GM19452 (cell line): Measurements from ENCODE around the gene WBP2.

Source experiments
- ATAC-seq: cut with Tn5 transposase; IDR thresholded peaks from one replicate; pipeline ENCODE4 v1.9.1; 2021; ENCODE audit not compliant: unreplicated experiment

Gene WBP2

GRCh38 chr17:75831032-75831571 is 24.0 kb downstream of the WBP2 start:
- ATAC-seq: no peak

- no peak for ATAC-seq
Measured at GRCh38 chr17:75830164-75831031, 24.7 kb downstream of the WBP2 start.

- ATAC-seq: no peak
Measured at GRCh38 chr17:75829747-75830146, 25.4 kb downstream of the WBP2 start.

GRCh38 chr17:75828741-75829140 is 26.4 kb downstream of the WBP2 start:
- no peak for ATAC-seq

DNA sequence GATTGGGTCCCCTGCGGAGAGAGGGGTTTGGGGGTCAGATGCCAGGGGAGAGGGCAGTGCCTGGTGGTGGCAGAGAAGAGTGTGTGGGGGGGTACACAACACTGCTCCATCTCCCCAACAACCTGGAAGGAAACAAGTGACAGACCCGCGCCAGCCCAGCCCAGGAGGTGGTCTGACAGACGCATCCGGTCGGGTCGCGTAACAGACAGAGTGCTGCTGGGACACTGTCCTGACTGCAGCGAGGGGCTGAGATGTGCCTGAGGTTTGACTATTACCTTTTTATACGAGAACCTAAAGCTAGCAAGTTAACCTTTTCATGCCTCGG is 27.1 kb downstream of the WBP2 start:
- ATAC-seq: no peak

DNA sequence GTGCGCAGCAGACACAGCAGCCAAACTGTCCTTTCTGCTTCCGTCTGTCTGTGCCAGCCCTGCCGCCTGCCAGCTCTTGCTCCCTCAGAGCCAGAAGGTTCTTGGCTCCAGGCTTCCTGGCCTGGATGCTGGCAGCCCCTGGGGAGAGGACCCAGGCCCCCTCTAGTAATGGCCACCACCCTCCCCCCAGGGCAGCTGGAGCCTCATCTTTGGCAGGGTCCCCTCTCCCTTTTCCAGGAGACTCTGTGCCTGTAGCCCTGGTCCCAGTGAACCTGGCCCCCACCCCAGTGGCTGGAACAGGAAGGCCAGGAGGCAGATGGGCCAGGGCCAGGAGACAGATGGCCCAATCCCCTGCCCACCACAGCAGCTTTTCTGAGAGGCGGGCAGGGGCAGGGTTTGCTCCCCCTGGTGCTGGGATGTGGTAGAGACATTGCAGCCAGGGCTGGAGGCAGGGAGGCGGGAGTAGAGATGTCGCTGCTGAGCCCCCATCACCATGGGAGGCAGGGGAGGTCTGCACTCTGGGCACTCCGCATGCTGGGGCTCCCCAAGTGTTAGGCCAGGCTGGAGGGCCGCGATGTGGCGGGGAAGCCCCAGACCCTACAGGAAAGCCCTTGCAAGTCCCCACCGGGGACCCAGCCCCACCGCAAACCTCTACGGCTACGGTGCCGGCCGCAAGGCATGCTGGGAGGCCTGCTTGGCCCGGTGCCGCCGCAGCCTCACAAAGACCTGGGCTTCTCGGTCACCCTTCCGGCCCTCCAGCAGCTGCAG is 27.6 kb downstream of the WBP2 start:
- no peak for ATAC-seq

- ATAC-seq: no peak
Measured at GRCh38 chr17:75826561-75827307, 28.4 kb downstream of the WBP2 start.

GRCh38 chr17:75825748-75826370 is 29.3 kb downstream of the WBP2 start:
- ATAC-seq: no peak

DNA sequence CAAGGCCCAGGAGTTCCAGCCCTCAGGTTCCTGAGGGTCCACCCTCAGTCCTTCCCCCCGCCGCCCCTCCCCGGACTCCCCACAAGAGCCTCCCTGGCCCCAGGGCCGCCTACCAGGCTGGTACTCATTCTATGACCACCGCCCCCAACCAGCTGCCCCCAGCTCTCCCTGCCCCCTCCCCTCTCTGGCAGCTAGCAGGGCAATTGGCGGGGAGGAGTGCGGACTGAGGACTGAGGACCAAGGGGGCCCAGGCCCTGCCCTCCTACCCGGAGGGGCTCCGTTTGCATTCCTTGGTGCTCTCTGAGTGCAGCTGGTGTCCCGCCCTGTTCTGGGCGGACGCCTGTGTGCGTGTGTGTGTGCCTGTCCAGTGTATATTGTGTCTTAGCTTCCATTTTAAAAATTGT is 30.0 kb downstream of the WBP2 start:
- no peak for ATAC-seq

- no peak for ATAC-seq
Measured at GRCh38 chr17:75824666-75825065, 30.5 kb downstream of the WBP2 start.

DNA sequence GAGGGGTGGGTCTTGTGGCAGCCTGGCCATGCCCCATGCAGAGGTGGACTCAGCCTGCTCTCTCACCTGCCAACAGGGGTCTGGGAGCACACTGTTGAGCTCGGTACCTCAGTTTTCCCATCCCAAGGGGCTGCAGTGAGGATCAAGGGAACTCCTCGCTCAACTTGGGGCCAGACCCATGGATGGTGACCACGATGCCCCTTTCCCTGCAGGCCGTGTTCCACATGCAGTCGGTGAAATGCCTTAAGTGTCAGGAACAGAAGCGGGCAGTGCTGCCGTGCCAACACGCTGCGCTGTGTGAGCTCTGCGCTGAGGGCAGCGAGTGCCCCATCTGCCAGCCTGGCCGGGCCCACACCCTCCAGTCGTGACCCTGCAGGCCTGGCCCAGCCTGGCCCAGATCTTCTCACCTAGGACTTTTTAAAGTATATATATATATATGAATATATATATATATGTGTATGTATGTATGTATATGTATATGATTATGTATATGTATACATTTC is 31.0 kb downstream of the WBP2 start:
- no peak for ATAC-seq

DNA sequence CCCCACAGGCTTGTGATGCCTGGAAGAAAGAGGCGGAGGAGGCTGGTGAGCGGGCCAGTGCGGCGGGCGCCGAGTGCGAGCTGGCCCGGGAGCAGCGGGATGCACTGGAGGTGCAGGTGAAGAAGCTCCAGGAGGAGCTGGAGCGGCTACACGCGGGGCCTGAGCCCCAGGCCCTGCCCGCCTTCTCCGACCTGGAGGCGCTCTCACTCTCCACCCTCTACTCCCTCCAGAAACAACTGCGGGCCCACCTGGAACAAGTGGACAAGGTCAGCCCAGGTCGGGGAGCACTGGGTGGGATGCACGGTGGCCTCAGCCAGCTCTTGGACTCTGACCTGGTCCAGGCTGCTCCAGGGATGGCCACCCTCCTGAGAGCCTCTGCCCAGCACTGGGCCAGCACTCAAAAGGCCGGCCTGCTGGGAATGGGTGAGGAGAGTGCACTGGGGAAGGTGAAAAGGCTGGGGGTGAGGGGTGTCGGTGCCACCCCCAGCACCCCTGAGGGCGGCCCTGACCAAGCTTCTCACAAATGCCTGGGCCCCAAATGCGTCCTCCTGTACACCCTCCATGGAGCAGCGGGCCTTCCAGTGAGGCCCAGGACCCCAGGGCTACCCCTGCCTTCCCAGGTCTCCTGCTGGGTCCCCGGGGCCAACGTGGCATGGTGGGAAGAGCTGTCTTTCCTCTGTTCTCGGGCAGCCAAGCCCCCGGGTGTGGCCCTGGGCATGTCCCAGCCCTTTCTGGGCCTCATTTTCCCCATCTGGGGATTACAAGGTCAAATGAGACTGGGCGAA is 31.7 kb downstream of the WBP2 start:
- ATAC-seq: no peak

- no peak for ATAC-seq
Measured at GRCh38 chr17:75822800-75823166, 32.4 kb downstream of the WBP2 start.

DNA sequence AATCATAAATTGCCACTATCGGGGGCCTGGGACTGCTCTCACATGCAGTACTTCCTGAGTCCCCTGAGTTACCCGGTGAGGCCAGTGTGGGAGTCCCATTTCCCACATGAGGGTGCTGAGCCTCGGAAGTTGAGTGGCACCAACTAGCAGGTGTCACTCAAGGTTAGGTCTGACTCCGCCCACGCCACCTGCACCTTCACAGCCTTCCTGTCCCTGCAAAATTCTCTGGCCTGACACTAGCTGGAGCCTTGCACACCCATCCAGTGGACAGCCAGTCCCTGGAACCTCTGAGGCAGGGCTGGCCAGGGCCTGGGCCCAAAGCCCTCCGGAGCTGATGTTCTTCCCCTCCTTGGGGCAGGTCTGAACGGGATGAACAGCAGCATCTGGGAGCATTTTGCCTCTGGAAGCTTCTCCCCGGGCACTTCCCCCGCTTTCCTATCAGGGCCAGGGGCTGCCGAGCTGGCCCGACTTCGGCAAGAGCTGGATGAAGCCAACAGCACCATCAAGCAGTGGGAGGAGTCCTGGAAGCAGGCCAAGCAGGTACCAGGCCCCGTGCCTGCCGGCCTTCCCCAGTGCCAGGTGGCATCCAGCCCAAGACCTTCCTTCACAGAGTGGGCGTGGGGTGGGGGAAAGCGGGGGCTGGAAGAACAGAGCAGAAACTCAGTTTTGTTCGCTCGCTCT is 32.9 kb downstream of the WBP2 start:
- no peak for ATAC-seq

- no peak for ATAC-seq
Measured at GRCh38 chr17:75821552-75821951, 33.6 kb downstream of the WBP2 start.

GRCh38 chr17:75820094-75821080 is 34.7 kb downstream of the WBP2 start:
- ATAC-seq: no peak

DNA sequence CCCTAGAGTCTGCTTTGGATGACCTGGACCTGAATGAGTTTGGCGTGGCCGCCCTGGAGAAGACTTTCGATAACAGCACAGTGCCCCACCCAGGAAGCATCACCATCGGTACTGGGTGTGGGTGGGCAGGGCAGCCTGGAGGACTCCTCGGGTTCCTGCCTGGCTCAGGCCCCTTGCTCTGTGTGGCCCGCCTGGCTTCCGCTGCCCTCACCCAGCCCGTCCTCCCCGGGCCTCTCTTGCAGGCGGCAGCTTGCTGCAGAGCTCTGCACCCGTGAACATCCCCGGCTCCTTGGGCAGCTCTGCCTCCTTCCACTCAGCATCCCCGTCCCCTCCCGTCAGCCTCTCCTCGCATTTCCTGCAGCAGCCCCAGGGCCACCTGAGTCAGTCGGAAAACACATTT is 35.5 kb downstream of the WBP2 start:
- ATAC-seq: no peak

- ATAC-seq: no peak
Measured at GRCh38 chr17:75819116-75819515, 36.0 kb downstream of the WBP2 start.
